HG03354 (cell line): ENCODE measurements around the gene LCN15.
"Not testable (repeated sequence)": the region's sequence is repeated elsewhere in the genome, so short reads cannot be mapped to it uniquely, and the experiment has no call there.

Source experiments
- ATAC-seq: cut with Tn5 transposase; IDR thresholded peaks from one replicate; pipeline ENCODE4 v1.9.1; 2021; ENCODE audit warnings: mild to moderate bottlenecking; ENCODE audit not compliant: unreplicated experiment, poor library complexity, severe bottlenecking

The LCN15 gene

DNA sequence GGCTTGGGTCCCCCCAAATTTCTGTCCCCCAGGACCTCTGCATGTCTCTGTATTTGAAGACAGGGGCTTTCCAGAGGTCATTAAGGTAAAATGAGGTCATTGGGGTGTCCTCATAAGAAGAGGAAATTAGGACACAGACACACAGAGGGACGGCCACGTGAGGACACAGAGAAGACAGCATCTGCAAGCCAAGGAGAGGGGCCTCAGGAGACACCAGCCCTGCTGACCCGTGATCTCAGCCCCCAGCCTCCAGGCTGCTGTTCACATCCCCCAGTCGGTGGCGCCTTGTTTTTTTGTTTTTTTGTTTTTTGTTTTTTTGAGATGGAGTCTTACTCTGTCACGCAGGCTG is 30.7 kb upstream of the LCN15 start:
- no peak for ATAC-seq

DNA sequence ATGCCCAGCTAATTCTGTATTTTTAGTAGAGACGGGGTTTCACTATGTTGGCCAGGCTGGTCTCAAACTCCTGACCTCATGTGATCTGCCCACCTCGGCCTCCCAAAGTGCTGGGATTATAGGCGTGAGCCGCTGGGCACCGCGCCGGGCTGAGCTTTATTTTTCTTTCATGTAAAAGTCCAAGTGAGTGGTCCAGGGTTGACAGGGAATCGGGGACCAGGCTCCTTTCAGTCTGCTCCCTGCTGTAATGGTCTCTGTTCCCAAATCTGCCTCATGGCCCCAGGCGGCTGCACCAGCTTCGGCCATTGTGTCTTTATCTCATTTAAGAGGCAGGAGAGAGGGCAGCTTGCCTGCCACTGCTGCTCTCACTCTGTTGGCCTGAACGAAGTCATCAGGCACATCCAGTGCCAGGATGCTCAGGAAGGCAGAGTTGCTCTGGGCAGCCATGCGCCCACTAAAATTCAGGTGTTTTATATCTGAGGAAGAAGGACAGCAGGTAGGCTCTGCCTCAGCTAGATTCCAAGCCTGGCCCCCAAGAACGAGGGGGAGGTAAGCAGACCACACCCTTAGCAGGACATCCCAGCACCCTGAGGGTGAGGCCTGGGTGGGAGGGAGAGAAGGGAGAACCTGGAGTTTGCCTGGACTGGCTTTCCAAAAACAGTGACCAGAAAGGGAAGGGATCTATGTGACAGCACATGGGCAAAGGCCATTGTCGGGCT is 30.1 kb upstream of the LCN15 start:
- ATAC-seq = no peak

- ATAC-seq = no peak
Observed at GRCh38 chr9:136793086-136793946, 29.0 kb upstream of the LCN15 start.

DNA sequence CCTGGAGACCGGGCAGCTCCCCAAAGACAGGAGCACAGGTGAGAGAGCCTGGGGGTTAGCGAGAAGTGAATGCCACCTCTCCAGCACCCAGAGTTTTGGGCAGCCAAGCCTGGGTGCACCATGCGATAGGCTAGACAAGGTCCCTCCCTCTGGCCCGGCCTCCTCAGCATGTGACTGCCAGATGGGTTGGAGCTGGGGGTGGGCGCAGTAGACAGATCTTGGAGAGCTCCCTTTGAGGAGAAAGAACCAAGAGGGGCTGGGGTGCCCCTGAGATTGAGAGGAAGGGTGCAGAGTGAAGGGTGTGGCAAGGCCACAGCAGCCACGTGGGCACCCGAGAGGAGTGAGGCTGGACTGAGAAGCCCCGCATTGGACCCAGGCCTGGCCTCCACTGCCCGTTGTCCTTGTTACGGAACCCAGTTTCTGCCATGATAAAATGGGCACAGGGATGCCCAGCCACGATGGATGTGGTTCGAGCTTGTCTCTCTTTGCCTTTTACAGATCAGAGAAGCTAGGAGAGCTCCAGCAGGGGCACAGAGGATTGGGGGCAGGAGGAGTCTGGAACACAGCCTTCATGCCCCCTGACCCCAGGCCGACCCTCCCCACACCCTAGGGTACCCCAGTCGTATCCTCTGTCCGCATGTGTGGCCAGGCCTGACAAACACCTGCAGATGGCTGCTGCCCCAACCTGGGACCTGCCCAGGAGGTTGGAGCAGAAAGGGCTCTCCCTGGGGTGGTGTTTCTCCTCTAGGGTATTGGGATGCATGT is 28.2 kb upstream of the LCN15 start:
- ATAC-seq = no peak

DNA sequence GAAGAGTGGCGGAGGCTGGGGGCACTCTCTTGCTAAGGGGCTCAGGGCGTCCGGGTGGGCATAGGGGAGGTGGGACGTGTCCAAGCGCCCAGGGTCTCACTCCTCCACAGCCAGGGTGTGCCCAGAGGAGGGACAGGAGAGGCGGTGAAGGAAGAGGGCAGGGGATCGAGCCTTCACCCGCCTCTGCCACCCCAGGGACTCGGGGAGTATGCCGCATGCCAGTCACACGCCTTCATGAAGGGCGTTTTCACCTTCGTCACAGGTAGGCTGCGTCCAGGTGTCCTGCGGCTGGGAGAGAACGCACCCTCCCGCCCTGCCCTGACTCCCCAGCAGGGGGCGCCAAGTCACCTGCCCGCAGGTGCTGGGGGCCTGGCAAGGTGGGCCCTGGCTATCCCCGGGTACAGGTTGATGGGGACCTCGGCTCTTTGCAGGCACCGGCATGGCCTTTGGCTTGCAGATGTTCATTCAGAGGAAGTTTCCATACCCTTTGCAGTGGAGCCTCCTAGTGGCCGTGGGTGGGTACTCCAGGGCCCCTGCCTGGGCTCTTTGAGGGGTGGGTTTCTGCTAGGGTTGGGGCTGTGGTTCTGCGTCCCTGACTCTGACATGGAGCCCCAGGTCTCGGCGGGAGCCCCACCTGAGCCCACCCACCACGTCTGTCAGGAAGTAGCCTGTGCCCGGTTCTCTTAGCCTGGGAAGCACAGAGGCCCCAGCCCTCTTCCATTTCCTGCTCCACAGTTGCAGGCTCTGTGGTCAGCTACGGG is 27.4 kb upstream of the LCN15 start:
- peak; percentile 18 for ATAC-seq

DNA sequence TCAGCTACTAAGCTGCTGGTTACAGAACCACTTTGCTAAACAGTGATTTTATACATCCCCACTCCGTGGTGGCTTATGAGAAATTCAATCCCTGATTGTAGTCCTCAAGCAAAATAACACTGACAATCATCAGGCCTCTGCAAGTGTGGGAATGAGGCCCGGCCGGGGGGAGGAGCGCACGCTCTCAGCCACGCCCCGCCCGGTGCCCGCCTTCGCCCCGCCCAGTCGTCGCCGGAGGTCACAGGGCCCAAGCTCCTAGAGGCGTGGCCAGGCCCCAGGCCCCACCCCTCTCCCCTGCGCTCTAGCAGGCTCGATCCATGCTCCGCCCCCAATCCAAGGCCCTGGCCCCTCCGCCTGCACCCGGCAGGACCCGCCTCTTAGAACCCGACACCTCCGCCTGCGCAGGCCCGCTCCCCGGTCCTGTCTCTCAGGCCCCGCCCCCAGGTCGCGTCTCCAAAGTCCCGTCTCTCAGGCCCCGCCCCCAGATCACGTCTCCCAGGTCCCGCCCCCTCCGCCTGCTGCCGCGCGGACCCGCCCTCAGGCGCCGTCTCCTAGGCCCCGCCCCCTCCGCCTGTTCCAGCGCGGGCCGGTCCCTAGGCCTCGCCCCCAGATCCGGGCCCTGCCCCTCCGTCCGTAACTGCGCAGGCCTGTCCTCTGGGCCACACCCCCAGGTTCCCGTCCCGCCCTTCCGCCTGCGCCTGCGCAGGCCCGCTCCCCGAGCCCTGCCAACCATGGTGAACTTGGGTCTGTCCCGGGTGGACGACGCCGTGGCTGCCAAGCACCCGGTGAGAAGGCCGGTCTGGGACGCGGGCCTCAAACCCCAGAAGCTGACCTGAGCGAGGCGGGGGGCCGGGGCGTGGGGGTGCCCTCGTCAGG is 26.6 kb upstream of the LCN15 start, which contains the start of gene TMEM141:
TMEM141 (plus strand) TSS at position 705 of the 876 bp plus-strand sequence; CDS start at position 732, 27 bp downstream.
- peak; percentile 84 for ATAC-seq

- no peak for ATAC-seq
Observed at GRCh38 chr9:136789523-136789937, 25.2 kb upstream of the LCN15 start.

DNA sequence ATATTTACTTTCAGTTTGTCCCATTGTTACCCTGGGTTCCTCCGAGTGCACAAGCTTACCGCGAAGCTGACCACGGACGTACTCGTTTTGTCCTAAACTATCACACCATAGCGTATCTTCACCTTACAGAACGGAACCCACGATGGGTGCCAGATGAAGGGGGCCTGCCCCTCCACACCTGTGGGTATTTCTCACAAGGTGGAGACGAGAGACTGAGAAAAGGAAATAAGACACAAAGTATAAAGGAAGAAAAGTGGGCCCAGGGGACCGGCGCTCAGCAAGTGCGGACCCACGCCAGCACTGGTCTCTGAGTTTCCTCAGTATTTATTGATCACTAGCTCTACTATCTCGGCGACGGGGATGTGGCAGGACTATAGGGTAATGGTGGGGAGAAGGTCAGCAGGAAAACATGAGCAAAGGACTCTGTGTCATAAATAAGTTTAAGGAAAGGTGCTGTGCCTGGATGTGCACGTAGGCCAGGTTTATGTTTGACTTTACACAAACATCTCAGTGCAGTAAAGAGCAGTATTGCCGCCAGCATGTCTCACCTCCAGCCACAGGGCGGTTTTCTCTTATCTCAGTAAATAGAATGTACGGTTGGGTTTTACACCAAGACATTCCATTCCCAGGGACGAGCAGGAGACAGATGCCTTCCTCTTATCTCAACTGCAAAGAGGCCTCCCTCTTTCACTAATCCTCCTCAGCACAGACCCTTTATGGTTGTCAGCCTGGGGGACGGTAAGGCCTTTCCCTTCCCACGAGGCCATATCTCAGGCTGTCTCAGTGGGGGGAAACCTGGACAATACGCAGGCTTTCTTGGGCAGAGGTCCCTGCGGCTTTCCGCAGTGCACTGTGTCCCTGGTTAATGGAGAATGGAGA is 24.6 kb upstream of the LCN15 start:
- not testable (repeated sequence) for ATAC-seq

DNA sequence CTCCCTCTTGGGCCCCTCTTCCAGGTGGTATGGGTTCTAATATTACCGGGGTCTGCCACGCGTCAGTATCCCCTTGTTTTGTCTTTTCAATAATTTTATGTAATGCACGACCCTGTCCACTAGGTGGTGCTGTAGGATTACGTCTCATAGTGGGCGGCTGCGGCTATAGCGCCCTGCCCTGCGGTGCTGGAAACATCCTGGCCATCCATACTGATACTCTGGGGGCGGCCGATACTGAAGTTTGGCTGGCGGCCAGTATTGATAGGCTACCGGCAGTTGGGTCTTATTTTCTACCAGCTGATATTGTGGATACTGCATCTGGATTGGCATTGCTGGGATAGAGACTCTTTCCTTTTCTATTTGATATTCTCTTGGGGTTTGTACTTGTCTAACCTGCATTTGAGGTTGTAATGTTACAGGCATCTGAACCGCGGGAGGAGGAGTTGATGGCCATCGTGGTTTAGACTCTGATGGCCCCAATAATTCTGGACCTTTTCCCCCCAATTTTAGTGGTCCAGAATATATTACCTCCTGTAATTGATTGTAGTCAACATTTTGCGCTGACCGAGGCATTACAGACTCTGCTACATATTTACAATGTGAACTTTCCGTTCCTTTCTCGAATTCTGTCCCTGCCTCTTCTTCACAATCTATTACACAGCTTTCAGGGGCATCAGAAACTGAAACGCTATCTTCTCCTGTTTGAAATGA is 23.5 kb upstream of the LCN15 start:
- no peak for ATAC-seq

DNA sequence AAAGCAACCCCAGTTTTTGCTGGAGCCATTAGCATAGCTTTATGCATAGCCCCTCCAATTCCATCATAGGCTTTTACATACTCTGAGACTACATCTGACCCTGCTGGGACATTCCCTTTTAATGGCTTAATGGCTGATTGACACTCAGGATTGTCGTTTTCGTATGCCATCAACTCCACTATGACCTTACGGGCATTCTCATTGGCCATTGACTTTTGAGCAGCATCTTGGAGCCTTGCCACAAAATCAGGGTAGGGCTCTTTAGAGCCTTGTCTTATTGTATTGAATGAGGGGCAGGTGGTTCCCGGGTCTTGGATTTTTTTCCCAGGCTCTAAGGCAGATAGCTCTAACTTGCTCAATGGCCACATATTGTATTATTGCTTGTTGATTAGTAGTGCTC is 22.7 kb upstream of the LCN15 start:
- not testable (repeated sequence) for ATAC-seq

DNA sequence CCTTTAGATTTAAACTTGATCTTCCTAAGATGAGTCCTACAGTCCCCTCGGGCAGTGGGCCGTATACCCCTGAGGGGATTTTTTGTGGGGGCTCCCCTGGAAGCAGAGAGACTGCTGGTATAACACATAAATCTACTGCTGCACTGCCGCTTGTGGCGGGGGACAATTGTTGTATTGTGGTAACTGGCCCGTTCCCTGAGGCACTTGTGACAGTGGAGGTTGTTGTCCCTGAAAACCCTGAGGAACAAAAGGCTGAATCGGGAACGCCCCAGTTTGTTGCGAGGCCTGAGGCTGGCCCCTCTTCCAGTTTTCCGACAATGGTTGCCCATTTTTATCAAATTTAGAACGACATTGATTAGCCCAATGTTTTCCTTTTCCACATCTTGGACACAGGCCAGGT is 22.1 kb upstream of the LCN15 start:
- ATAC-seq = no peak

DNA sequence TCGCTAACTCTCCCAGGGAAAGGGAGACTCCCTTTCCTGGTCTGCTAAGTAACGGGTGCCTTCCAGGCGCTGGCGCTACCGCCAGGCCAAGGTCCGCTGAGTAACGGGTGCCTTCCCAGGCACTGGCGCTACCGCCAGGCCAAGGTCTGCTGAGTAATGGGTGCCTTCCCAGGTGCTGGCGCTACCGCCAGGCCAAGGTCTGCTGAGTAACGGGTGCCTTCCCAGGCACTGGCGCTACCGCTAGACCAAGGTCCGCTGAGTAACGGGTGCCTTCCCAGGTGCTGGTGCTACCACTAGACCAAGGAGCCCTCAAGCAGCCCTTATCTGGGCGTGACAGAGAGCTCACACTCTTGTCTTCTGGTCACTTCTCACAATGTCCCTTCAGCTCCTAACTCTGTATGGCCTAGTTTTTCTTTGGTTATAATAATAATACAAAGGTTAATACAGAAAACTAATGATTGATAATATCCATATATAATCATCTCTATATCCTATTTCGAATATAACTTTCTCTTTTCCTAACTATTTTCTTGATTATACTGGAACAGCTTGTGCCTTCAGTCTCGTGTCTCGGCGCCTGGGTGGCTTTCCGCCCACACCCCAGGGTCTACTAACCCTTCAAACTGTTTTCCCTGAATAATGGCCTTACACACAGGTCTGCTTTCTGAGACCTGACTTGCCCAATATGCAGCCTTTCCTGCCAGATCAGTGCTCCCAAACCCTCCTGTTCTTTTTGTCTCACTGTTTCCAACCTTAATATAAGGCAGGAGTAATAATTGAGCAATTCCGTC is 21.4 kb upstream of the LCN15 start:
- ATAC-seq = not testable (repeated sequence)

DNA sequence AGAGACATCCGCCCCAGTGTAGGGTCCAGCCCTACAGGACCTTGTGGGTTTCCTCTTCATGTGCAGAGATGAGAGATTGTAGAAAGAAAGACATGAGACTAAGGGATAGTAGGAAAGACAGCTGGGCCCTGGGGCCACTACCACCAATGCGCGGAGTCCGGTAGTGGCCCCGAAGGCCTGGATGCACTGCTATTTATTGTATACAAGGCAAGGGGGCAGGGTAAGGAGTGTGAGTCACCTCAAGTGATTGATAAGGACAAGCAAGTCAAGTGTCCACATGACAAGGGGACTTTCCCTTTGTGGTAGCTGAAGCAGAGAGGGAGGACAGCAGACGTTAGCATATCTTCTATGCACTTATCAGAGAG is 20.7 kb upstream of the LCN15 start:
- no peak for ATAC-seq

DNA sequence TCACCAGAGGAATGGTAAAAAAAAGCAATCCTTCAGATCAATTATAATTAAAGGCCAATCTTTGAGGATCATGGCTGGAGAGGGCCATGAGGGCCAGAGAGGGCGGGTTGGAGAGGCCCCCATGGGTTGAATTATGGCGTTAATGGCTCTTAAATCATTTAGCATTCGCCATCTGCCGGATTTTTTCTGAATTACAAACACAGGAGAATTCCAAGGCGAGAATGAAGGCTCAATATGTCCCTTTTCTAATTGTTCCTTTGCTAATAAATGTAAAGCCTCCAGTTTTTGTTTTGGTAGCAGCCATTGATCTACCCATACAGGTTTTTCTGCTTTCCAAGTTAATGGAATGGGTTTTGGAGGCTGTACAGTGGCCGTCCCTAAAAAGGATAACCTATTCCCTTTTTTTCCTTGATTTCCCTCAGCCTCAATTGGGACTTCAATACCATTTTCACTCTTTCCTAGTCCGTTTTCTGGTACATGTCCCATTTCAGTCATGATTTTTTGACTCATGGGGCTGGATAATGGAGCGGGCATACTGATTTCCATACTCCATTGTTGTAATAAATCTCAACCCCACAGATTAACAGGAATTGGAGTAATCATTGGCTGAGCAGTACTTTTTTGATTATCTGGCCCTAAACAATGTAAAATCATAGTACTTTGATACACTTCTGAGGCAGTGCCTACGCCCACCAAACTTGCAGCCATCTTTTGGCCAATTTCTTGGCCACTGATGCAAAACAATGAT is 20.1 kb upstream of the LCN15 start:
- ATAC-seq = no peak

GRCh38 chr9:136782452-136782851 is 18.1 kb upstream of the LCN15 start:
- no peak for ATAC-seq

DNA sequence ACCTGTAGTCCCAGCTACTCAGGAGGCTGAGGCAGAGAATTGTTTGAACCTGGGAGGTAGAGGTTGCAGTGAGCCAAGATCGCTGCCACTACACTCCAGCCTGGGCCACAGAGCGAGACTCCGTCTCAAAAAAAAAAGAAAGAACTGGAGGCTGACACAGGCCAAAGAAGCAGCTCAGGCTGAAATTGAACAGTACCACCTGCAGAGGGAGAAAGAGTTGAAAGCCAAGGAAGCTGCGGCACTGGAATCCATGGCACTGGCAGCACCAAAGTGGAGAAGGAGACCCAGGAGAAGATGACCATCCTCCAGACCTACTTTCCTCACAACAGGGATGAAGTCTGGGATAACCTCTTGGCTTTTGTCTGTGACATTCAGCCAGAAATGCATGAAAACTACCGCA is 15.5 kb upstream of the LCN15 start:
- ATAC-seq = no peak
